OCI-LY7 (cell line): ENCODE data around the gene AGFG1. TPM values are rescaled to one million over a fixed set of nuclear protein-coding genes. Genes with fewer than 3 reads are reported as not detected.

Source experiments
- BruUV-seq: library from RNA; stranded (reverse); fragments of 400-500 nt; replicated peaks from 2 replicates; lab custom pipeline; 2021; lab: Mats Ljungman, UMichigan
- CTCF ChIA-PET: fragments of 300-600 bp; sonication (Branson Sonifier 250); formaldehyde crosslinking; loops from one replicate; lab custom pipeline; 2022; ENCODE audit warnings: antibody characterized with exemption; ENCODE audit not compliant: unreplicated experiment; lab: Charles Lee
- POLR2A ChIA-PET: fragments of 300-600 bp; sonication (Branson Sonifier 250); formaldehyde crosslinking; loops from one replicate; lab custom pipeline; 2022; ENCODE audit warnings: antibody characterized with exemption; lab: Charles Lee
- DNase-seq: peaks from one replicate; pipeline ENCODE4 v3.0.0-alpha.2; 2015; ENCODE audit warnings: low spot score
- H2AFZ ChIP-seq: fragments of 200-600 bp; sonication (generic), shearing (Covaris generic); 2 replicates; pipeline ENCODE4 v1.6.1; 2014; ENCODE audit warnings: mild to moderate bottlenecking, antibody characterized with exemption, low read length, moderate library complexity
- H3K27ac ChIP-seq: fragments of 200-600 bp; sonication (generic); 2 replicates; pipeline ENCODE4 v1.5.1; 2014; ENCODE audit warnings: mixed run types, low read depth, mild to moderate bottlenecking, moderate library complexity, low read length, inconsistent platforms; ENCODE audit not compliant: poor library complexity, severe bottlenecking
- H3K36me3 ChIP-seq: fragments of 200-600 bp; sonication (generic); 2 replicates; pipeline ENCODE4 v1.6.1; 2014; ENCODE audit warnings: mild to moderate bottlenecking, antibody characterized with exemption, low read length, moderate library complexity, mixed read lengths; ENCODE audit not compliant: insufficient read depth
- H3K4me1 ChIP-seq: fragments of 200-600 bp; sonication (generic); 2 replicates; pipeline ENCODE4 v1.5.1; 2014; ENCODE audit warnings: mild to moderate bottlenecking, low read length; ENCODE audit not compliant: insufficient read depth, poor library complexity, severe bottlenecking
- H3K4me2 ChIP-seq: fragments of 200-600 bp; sonication (generic); 2 replicates; pipeline ENCODE4 v1.6.1; 2014; ENCODE audit warnings: mild to moderate bottlenecking, low read length
- H3K4me3 ChIP-seq: fragments of 200-600 bp; sonication (generic); 2 replicates; pipeline ENCODE4 v1.5.1; 2014; ENCODE audit warnings: mild to moderate bottlenecking, low read depth, low read length; ENCODE audit not compliant: poor library complexity, severe bottlenecking
- H3K79me2 ChIP-seq: fragments of 200-600 bp; sonication (generic); 2 replicates; pipeline ENCODE4 v1.6.1; 2016; ENCODE audit warnings: low read depth, mild to moderate bottlenecking, low read length, moderate library complexity, mixed read lengths; ENCODE audit not compliant: insufficient read depth
- H3K9me2 ChIP-seq: fragments of 200-600 bp; sonication (generic); 2 replicates; pipeline ENCODE4 v1.6.1; 2016; ENCODE audit warnings: mild to moderate bottlenecking, low read length, mixed read lengths; ENCODE audit not compliant: insufficient read depth
- H3K9me3 ChIP-seq: fragments of 200-600 bp; sonication (generic); 2 replicates; pipeline ENCODE4 v1.6.1; 2014; ENCODE audit warnings: mild to moderate bottlenecking, mixed run types, low read length, mixed read lengths
- H4K20me1 ChIP-seq: fragments of 200-600 bp; sonication (generic); 2 replicates; pipeline ENCODE4 v1.6.1; 2014; ENCODE audit warnings: mild to moderate bottlenecking, antibody characterized with exemption, low read length, moderate library complexity, mixed read lengths; ENCODE audit not compliant: insufficient read depth
- EZH2phosphoT487 ChIP-seq: fragments of 200-600 bp; sonication (generic); IDR thresholded peaks from 2 replicates; pipeline ENCODE4 v1.6.1; 2018; ENCODE audit warnings: low read depth, borderline replicate concordance, mild to moderate bottlenecking, mixed run types, antibody characterized with exemption, low read length, moderate library complexity, mixed read lengths
- intact Hi-C: fragments of 100-400 bp; cut with micrococcal nuclease; formaldehyde crosslinking; loops from one replicate; pipeline ENCODE4 v1.10.0; 2022; ENCODE audit not compliant: unreplicated experiment
- total RNA-seq, 2 experiments: library from RNA; depleted of rRNA in 1 of 2; stranded (reverse); fragments of >200 nt in 1 of 2; shearing (Covaris generic) in 1 of 2; gene quantifications; 2 replicates each; pipeline ENCODE4 v1.2.3, GENCODE V29; 2014 to 2022
- TF ChIP-seq, protein P1 (sequence below): fragments of 200-600 bp; sonication (generic); conservative IDR thresholded peaks from 2 replicates; pipeline ENCODE4 v1.5.1; 2014; ENCODE audit warnings: mild to moderate bottlenecking, antibody characterized with exemption, low read length, moderate library complexity, mixed read lengths

The AGFG1 gene
- total RNA-seq, 2 experiments from 2014 or later: 37.6 to 65.4 TPM

DNA sequence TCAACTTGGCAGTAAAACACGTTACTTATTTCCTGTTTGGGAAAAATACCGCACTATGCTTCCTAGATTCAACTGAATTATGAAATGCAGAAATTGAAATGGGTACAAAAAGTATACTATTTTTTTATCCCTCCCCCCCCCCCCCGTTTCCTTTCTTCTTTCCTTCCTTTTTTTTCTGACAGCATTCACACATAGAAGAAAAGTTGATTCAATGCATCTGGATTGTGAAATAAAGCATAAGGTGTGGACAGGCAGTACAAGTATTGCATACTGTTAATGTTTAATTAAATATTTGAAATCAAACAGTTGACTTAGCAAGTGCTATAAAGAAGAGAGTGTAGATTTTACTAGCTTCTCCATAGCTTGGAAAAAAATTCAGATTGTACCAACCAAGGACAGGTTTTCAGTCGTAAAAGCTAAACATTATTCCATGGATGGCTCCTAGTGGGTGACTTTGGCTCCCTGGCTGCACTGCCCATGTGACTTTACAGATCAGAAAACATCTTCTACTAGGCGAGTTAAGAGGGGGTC lies 21.6 kb upstream of the AGFG1 start:
- H3K79me2 ChIP-seq: no peaks in the 10 kb centered on the region
- TF ChIP-seq EZH2phosphoT487: no peak
- no peak overlapping the region for H2AFZ ChIP-seq
- no peak overlapping the region for H3K27ac ChIP-seq
- no peaks in the 10 kb centered on the region for H4K20me1 ChIP-seq
- H3K4me2 ChIP-seq: no peak overlapping the region
- ChIA-PET CTCF (no interaction called here), POLR2A (no interaction called here)
- H3K9me3 ChIP-seq: no peaks in the 10 kb centered on the region
- H3K36me3 ChIP-seq: no peaks in the 10 kb centered on the region
- no TSS peak for BruUV-seq
- intact Hi-C loops: no loop called here
- H3K4me1 ChIP-seq: no peaks in the 10 kb centered on the region
- no peaks in the 10 kb centered on the region for H3K9me2 ChIP-seq
- no peak overlapping the region for H3K4me3 ChIP-seq
- DNase-seq: no peak

DNA sequence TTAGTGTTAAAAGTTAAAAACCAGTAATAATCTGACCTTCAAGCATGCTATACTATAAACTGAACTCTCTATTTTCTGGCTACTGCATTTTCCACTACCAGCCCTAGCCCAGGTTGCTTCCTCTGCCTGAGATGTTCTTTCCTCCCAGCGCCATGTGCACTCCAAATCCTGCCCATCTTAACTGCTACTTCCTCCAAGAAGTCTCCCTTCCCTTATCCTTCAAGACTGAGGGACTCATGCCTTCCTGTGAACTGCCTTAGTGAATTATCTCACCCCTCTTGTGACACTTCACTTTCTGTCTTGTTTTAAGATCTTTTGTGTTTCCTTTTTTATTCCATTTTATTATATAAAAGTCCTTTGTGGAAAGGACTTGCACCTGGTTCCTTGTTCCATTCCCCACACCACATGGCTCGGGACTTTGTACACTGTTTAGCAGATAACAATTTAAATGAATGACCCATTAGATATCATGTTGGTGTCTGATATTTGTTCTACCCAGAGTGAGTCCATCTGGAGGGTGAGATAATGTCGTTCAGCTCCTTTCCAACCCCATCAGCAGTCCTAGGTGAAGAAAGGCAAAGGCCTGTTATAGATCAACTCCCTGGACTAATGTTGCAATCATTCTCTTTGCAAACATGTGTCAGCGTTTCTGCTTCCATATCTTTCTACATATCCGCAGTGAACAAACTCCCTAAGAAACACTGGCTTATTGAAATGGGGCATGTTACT lies 20.9 kb upstream of the AGFG1 start:
- CTCF ChIA-PET: no interaction called here
- Histone ChIP-seq H3K4me3 (no peak overlapping the region), H3K79me2 (no peaks in the 10 kb centered on the region), H2AFZ (no peak overlapping the region), H3K9me2 (no peaks in the 10 kb centered on the region), H3K27ac (no peak overlapping the region), H3K9me3 (no peaks in the 10 kb centered on the region), H4K20me1 (no peaks in the 10 kb centered on the region), H3K4me2 (no peak overlapping the region), H3K36me3 (no peaks in the 10 kb centered on the region), H3K4me1 (no peaks in the 10 kb centered on the region)
- POLR2A ChIA-PET: no interaction called here
- DNase-seq: no peak
- BruUV-seq: no TSS peak
- TF ChIP-seq, protein P1, sequence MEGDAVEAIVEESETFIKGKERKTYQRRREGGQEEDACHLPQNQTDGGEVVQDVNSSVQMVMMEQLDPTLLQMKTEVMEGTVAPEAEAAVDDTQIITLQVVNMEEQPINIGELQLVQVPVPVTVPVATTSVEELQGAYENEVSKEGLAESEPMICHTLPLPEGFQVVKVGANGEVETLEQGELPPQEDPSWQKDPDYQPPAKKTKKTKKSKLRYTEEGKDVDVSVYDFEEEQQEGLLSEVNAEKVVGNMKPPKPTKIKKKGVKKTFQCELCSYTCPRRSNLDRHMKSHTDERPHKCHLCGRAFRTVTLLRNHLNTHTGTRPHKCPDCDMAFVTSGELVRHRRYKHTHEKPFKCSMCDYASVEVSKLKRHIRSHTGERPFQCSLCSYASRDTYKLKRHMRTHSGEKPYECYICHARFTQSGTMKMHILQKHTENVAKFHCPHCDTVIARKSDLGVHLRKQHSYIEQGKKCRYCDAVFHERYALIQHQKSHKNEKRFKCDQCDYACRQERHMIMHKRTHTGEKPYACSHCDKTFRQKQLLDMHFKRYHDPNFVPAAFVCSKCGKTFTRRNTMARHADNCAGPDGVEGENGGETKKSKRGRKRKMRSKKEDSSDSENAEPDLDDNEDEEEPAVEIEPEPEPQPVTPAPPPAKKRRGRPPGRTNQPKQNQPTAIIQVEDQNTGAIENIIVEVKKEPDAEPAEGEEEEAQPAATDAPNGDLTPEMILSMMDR: no peak
- TF ChIP-seq EZH2phosphoT487: no peak
- intact Hi-C loops: no loop called here

DNA sequence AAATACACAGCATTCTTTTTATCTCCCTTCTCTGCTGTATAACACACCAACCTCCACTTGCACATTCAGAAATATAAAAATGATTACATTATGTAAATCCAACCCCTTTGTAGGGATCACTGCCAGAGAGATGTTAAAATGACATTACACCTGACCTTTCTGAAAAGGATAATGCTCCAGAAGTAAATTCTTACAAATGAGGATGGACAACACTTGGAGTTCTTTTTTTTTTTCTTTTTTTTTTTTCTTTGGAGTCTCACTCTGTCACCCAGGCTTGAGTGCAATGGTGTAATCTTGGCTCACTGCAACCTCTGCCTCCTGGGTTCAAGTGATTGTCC lies 20.3 kb upstream of the AGFG1 start:
- Histone ChIP-seq H3K9me2 (no peaks in the 10 kb centered on the region), H3K79me2 (no peaks in the 10 kb centered on the region), H3K36me3 (no peaks in the 10 kb centered on the region), H2AFZ (no peak overlapping the region), H3K27ac (no peak overlapping the region), H3K9me3 (no peaks in the 10 kb centered on the region), H3K4me3 (no peak overlapping the region), H3K4me1 (no peaks in the 10 kb centered on the region), H3K4me2 (no peak overlapping the region), H4K20me1 (no peaks in the 10 kb centered on the region)
- intact Hi-C loops: no loop called here
- no peak for DNase-seq
- ChIA-PET CTCF (no interaction called here), POLR2A (no interaction called here)
- no peak for TF ChIP-seq EZH2phosphoT487
- TF ChIP-seq, protein P1: no peak
- no TSS peak for BruUV-seq
